Skeletal muscle cell (primary cell): ENCODE data around the gene XPNPEP1.

Experiments used
- DNase-seq: peaks from one replicate; pipeline ENCODE4 v3.0.0-alpha.2; 2010; ENCODE audit warnings: low read depth
- H3K4me3 ChIP-seq: 2 replicates; pipeline ENCODE4 v1.5.1; 2011; ENCODE audit warnings: low read depth, mild to moderate bottlenecking, control low read depth, low read length, moderate library complexity

XPNPEP1 gene

GRCh38 chr10:109953766-109954165 is 30.5 kb upstream of the XPNPEP1 start:
- no peak overlapping the region for H3K4me3 ChIP-seq
- DNase-seq = no peak

- no peak for DNase-seq
- H3K4me3 ChIP-seq = no peak overlapping the region
Measured at GRCh38 chr10:109952526-109952925, 29.2 kb upstream of the XPNPEP1 start.

- H3K4me3 ChIP-seq = no peak overlapping the region
- DNase-seq = no peak
Measured at GRCh38 chr10:109947111-109947920, 24.0 kb upstream of the XPNPEP1 start.

GRCh38 chr10:109946680-109947079 is 23.4 kb upstream of the XPNPEP1 start:
- DNase-seq = no peak
- no peak overlapping the region for H3K4me3 ChIP-seq

GRCh38 chr10:109945473-109946177 is 22.3 kb upstream of the XPNPEP1 start:
- DNase-seq = no peak
- H3K4me3 ChIP-seq = no peak overlapping the region

- no peak overlapping the region for H3K4me3 ChIP-seq
- DNase-seq = no peak
Measured at GRCh38 chr10:109944613-109945012, 21.3 kb upstream of the XPNPEP1 start.

- no peak overlapping the region for H3K4me3 ChIP-seq
- DNase-seq = no peak
Measured at GRCh38 chr10:109941236-109941862, 18.0 kb upstream of the XPNPEP1 start.

- no peak for DNase-seq
- no peak overlapping the region for H3K4me3 ChIP-seq
Measured at GRCh38 chr10:109940553-109940952, 17.2 kb upstream of the XPNPEP1 start.

- no peak overlapping the region for H3K4me3 ChIP-seq
- no peak for DNase-seq
Measured at GRCh38 chr10:109940117-109940516, 16.8 kb upstream of the XPNPEP1 start.

- no peak for DNase-seq
- no peak overlapping the region for H3K4me3 ChIP-seq
Measured at GRCh38 chr10:109939315-109939961, 16.1 kb upstream of the XPNPEP1 start.

- DNase-seq = no peak
Measured at GRCh38 chr10:109937460-109938065, 14.3 kb upstream of the XPNPEP1 start.

GRCh38 chr10:109934958-109935793 is 11.9 kb upstream of the XPNPEP1 start:
- DNase-seq = peak; percentile 82
- no peak overlapping the region for H3K4me3 ChIP-seq

More at GRCh38 chr10:109937460-109938065, 14.3 kb upstream of the XPNPEP1 start:
- H3K4me3 ChIP-seq = no peak overlapping the region

- no peak for DNase-seq
- H3K4me3 ChIP-seq = no peak overlapping the region
Measured at GRCh38 chr10:109933984-109934565, 10.8 kb upstream of the XPNPEP1 start.

- no peak overlapping the region for H3K4me3 ChIP-seq
- no peak for DNase-seq
Measured at GRCh38 chr10:109932968-109933367, 9.7 kb upstream of the XPNPEP1 start.

GRCh38 chr10:109932391-109932790 is 9.1 kb upstream of the XPNPEP1 start:
- no peak overlapping the region for H3K4me3 ChIP-seq
- DNase-seq = no peak

- no peak overlapping the region for H3K4me3 ChIP-seq
- DNase-seq = no peak
Measured at GRCh38 chr10:109931163-109931562, 7.9 kb upstream of the XPNPEP1 start.

- H3K4me3 ChIP-seq = no peak overlapping the region
- DNase-seq = no peak
Measured at GRCh38 chr10:109929501-109930219, 6.3 kb upstream of the XPNPEP1 start.

GRCh38 chr10:109928475-109928891 is 5.2 kb upstream of the XPNPEP1 start:
- H3K4me3 ChIP-seq = no peak overlapping the region
- no peak for DNase-seq
